Natural killer cell (primary cell): Measurements from ENCODE around the gene TRAP1. TPM values are rescaled to one million over a fixed set of nuclear protein-coding genes. Genes with fewer than 3 reads are reported as not detected.

Source experiments
- ATAC-seq, 3 donors: fragments of 150-1000 bp in 2 of 3; fragments of 200-7000 bp in 1 of 3; cut with Tn5 transposase; 1 replicate in 1 of 3; 2 replicates in 2 of 3; pipeline ENCODE4 v1.10.0; 2021; ENCODE audit warnings: mild to moderate bottlenecking in 2 of 3, moderate library complexity in 2 of 3
- DNase-seq, 2 donors: peaks; one replicate each; pipeline versions ENCODE4 v3.0.0 to v3.0.0-alpha.2; 2013 to 2021; ENCODE audit warnings: mixed read lengths in 1 of 2
- H3K27ac ChIP-seq: one replicate; pipeline ENCODE4 v1.5.1; 2013; ENCODE audit warnings: mild to moderate bottlenecking, low read length
- H3K27me3 ChIP-seq: one replicate; pipeline ENCODE4 v1.6.1; 2013; ENCODE audit warnings: low read length; ENCODE audit not compliant: control insufficient read depth, insufficient read depth
- H3K36me3 ChIP-seq: one replicate; pipeline ENCODE4 v1.6.1; 2013; ENCODE audit warnings: low read length; ENCODE audit not compliant: control insufficient read depth, insufficient read depth
- H3K4me1 ChIP-seq: one replicate; pipeline ENCODE4 v1.6.1; 2013; ENCODE audit warnings: low read length; ENCODE audit not compliant: control insufficient read depth, insufficient read depth
- H3K4me3 ChIP-seq: one replicate; pipeline ENCODE4 v1.5.1; 2013; ENCODE audit warnings: low read length
- H3K9me3 ChIP-seq: one replicate; pipeline ENCODE4 v1.6.1; 2013; ENCODE audit warnings: low read length; ENCODE audit not compliant: control insufficient read depth, insufficient read depth
- H3K27ac Mint-ChIP-seq, 2 donors: one replicate each; pipeline ENCODE4 v1.8.0; 2022; ENCODE audit warnings: mild to moderate bottlenecking in 2 of 2, mixed read lengths in 2 of 2, moderate library complexity in 1 of 2
- H3K27me3 Mint-ChIP-seq, 2 donors: one replicate each; pipeline ENCODE4 v1.8.0; 2022; ENCODE audit warnings: low read depth in 2 of 2, mixed read lengths in 2 of 2
- H3K36me3 Mint-ChIP-seq: one replicate; pipeline ENCODE4 v1.8.0; 2022; ENCODE audit warnings: mixed read lengths
- H3K4me1 Mint-ChIP-seq, 2 donors: one replicate each; pipeline ENCODE4 v1.8.0; 2022; ENCODE audit warnings: mixed read lengths in 2 of 2
- H3K4me3 Mint-ChIP-seq: one replicate; pipeline ENCODE4 v1.8.0; 2022; ENCODE audit warnings: mild to moderate bottlenecking, moderate library complexity, mixed read lengths
- H3K9me3 Mint-ChIP-seq, 2 donors: one replicate each; pipeline ENCODE4 v1.8.0; 2022; ENCODE audit warnings: mixed read lengths in 2 of 2
- CTCF ChIP-seq: fragments of 200-600 bp; IDR thresholded peaks from one replicate; pipeline ENCODE4 v1.8.0; 2022; ENCODE audit warnings: antibody characterized with exemption
- WGBS: methylation state at CpG from one replicate; pipeline ENCODE4 v1.1.7; 2013; ENCODE audit warnings: missing lambda C conversion rate; ENCODE audit not compliant: insufficient coverage; 5-methylcytosine and 5-hydroxymethylcytosine counted together
- intact Hi-C: fragments of 100-400 bp; cut with micrococcal nuclease; formaldehyde crosslinking; loops from one replicate; pipeline ENCODE4 v1.14.2; 2022
- total RNA-seq, 4 donors: library from RNA; stranded (reverse); fragments of 120-200 nt in 1 of 4; gene quantifications; one replicate each; pipeline versions ENCODE4 v1.2.3 to v1.2.4, GENCODE V29; 2013 to 2022

The TRAP1 gene
- total RNA-seq, 3 donors from 2014 or later (not counting 1 experiment from before 2014, with no cell fraction given): 33.7 to 56.7 (median 54.6) TPM

DNA sequence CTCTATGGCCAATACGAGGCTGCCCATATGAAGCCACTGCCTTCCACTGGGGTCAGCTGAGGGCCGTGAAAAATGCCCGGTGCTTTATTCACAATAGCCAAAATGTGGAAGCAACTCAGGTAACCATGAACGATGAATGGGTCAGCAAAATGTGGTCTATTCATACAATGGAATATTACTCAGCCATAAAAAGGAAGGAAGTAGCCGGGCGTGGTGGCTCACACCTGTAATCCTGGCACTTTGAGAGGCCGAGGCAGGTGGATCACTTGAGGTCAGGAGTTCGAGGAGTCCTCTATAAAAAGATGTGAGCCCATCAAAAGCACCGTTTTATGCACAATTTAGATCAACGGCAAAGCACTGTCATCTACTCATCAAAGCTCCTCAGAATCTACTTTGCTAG, 5.2 kb upstream of the TRAP1 start:
- no peak overlapping the region for H3K4me3 Mint-ChIP-seq
- H3K27ac ChIP-seq: no peak overlapping the region
- peaks cover 7% of the 10 kb centered on the region for H3K4me1 ChIP-seq
- H3K36me3 ChIP-seq: peaks cover 6% of the 10 kb centered on the region
- peaks cover 5 to 6% of the 10 kb centered on the region in 2 donors for H3K4me1 Mint-ChIP-seq
- intact Hi-C loops: no loop called here
- H3K36me3 Mint-ChIP-seq: no peaks in the 10 kb centered on the region
- H3K27ac Mint-ChIP-seq: no peak overlapping the region
- 88% methylated on average over 10 of the region's 10 CpGs for WGBS
- H3K27me3 ChIP-seq: no peaks in the 10 kb centered on the region
- ATAC-seq: no peak
- no peaks in the 10 kb centered on the region for H3K9me3 Mint-ChIP-seq
- DNase-seq: no peak
- H3K27me3 Mint-ChIP-seq: no peaks in the 10 kb centered on the region
- H3K4me3 ChIP-seq: no peak overlapping the region
- no peak for TF ChIP-seq CTCF
- no peaks in the 10 kb centered on the region for H3K9me3 ChIP-seq

DNA sequence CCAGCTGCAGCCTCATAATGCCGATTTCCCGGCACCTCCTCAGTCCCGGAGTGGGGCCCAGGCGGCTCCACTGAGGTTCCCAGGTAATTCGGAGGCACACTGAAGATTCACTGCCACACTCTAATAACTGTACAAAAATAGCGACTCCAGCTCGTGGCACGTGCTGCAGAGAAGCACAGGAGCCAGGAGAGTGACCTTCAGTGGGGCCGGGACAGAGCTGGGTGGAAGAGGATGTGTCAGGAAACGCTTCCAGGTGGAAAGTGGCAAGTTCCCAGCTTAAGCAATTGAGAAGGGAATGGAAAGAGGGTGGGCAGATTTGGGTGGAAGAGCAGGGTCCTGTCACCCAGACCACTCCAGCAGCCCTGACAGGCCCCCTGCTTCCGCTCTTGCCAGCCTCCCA, 3.1 kb upstream of the TRAP1 start:
- no peaks in the 10 kb centered on the region for H3K27me3 Mint-ChIP-seq
- TF ChIP-seq CTCF: no peak
- no peaks in the 10 kb centered on the region for H3K36me3 ChIP-seq
- peaks cover 15% of the 10 kb centered on the region for H3K4me1 ChIP-seq
- H3K36me3 Mint-ChIP-seq: no peaks in the 10 kb centered on the region
- peaks cover 14 to 16% of the 10 kb centered on the region in 2 donors for H3K4me1 Mint-ChIP-seq
- DNase-seq (no peak), ATAC-seq (no peak)
- H3K9me3 Mint-ChIP-seq: no peaks in the 10 kb centered on the region
- no peak overlapping the region for H3K27ac ChIP-seq
- no peaks in the 10 kb centered on the region for H3K9me3 ChIP-seq
- H3K27ac Mint-ChIP-seq: no peak overlapping the region
- WGBS: 89% methylated on average over 11 of the region's 11 CpGs
- intact Hi-C loops: no loop called here
- peak overlapping the region; percentile 22 for H3K4me3 Mint-ChIP-seq
- H3K4me3 ChIP-seq: no peak overlapping the region
- H3K27me3 ChIP-seq: no peaks in the 10 kb centered on the region

DNA sequence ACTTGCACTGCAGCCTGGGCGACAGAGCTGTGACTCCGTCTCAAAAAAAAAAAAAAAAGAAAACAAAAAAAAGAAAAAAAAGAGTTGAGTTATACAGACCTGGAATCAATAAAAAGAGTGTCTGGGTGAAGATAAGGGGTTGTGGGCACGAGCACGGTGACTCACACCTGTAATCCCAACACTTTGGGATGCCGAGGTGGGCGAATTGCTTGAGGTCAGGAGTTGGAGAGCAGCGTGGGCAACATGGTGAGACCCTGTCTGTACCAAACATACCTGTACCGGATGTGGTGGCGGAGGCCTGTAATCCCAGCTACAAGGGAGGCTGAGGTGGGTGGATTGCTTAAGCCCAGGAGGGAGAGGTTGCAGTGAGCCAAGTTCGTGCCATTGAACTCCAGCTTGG, 1.3 kb upstream of the TRAP1 start:
- peaks cover 15% of the 10 kb centered on the region for H3K4me1 ChIP-seq
- Mint-ChIP-seq H3K4me1 (peaks cover 16 to 22% of the 10 kb centered on the region in 2 donors), H3K9me3 (no peaks in the 10 kb centered on the region), H3K36me3 (no peaks in the 10 kb centered on the region), H3K4me3 (no peak overlapping the region), H3K27ac (peak overlapping the region in 1 of 2 donors; percentile 68), H3K27me3 (no peaks in the 10 kb centered on the region)
- ATAC-seq (no peak), DNase-seq (no peak)
- 97% methylated on average over 9 of the region's 10 CpGs for WGBS
- intact Hi-C loops: no loop called here
- no peaks in the 10 kb centered on the region for H3K27me3 ChIP-seq
- no peak for TF ChIP-seq CTCF
- H3K27ac ChIP-seq: no peak overlapping the region
- H3K4me3 ChIP-seq: no peak overlapping the region
- no peaks in the 10 kb centered on the region for H3K36me3 ChIP-seq
- H3K9me3 ChIP-seq: no peaks in the 10 kb centered on the region

DNA sequence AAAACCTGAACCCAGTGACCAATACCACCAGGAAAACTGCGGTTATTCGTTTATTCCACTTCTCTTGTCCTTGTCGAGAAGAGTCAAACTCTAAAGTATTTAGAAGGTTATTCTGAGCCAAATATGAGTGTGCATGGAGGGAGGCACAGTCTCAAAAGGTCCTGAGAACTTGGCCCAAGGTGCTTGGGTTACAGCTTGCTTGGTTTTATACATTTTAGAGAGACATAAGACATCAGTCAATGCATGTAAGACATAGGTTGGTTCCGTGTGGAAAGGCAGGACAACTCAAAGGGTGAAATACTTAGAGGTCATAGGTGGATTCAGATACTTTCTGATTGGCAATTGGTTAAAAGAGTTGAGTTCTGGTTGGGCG, 681 bp upstream of the TRAP1 start:
- H3K36me3 Mint-ChIP-seq: no peaks in the 10 kb centered on the region
- H3K9me3 Mint-ChIP-seq: no peaks in the 10 kb centered on the region
- H3K27ac ChIP-seq: peak overlapping the region; percentile 77
- H3K9me3 ChIP-seq: no peaks in the 10 kb centered on the region
- intact Hi-C loops: no loop called here
- H3K36me3 ChIP-seq: no peaks in the 10 kb centered on the region
- WGBS: 40% methylated on average over 3 of the region's 5 CpGs
- no peak for ATAC-seq
- H3K27me3 ChIP-seq: no peaks in the 10 kb centered on the region
- H3K27me3 Mint-ChIP-seq: no peaks in the 10 kb centered on the region
- peak overlapping the region; percentile 57 to 68 for H3K27ac Mint-ChIP-seq
- no peak for DNase-seq
- TF ChIP-seq CTCF: no peak
- peaks cover 15% of the 10 kb centered on the region for H3K4me1 ChIP-seq
- H3K4me1 Mint-ChIP-seq: peaks cover 16 to 22% of the 10 kb centered on the region in 2 donors
- peak overlapping the region; percentile 60 for H3K4me3 ChIP-seq
- H3K4me3 Mint-ChIP-seq: peak overlapping the region; percentile 68
